PC-3 (cell line): Measurements from ENCODE around the gene CD274. TPM values are rescaled to one million over a fixed set of nuclear protein-coding genes. Genes with fewer than 3 reads are reported as not detected.

Source experiments
- ATAC-seq: fragments of 200-7000 bp; cut with Tn5 transposase; 2 replicates; pipeline ENCODE4 v1.9.1; 2020; ENCODE audit warnings: mild to moderate bottlenecking, moderate library complexity
- Bru-seq: library from RNA; stranded (reverse); fragments of 400-500 nt; gene quantifications from one replicate; lab custom pipeline; 2021; lab: Mats Ljungman, UMichigan
- BruChase-seq, 2 experiments: library from RNA; stranded (reverse); fragments of 400-500 nt; gene quantifications; one replicate each; lab custom pipeline; 2021; lab: Mats Ljungman, UMichigan
- BruUV-seq: library from RNA; stranded (reverse); fragments of 400-500 nt; replicated peaks from 2 replicates; lab custom pipeline; 2021; lab: Mats Ljungman, UMichigan
- CTCF ChIA-PET: fragments of 300-600 bp; sonication (Branson Sonifier 250); formaldehyde crosslinking; loops from one replicate; lab custom pipeline; 2022; ENCODE audit warnings: antibody characterized with exemption; lab: Charles Lee
- POLR2A ChIA-PET: fragments of 300-600 bp; sonication (Branson Sonifier 250); formaldehyde crosslinking; loops from one replicate; lab custom pipeline; 2022; ENCODE audit warnings: antibody characterized with exemption; ENCODE audit not compliant: unreplicated experiment; lab: Charles Lee
- DNase-seq: peaks from one replicate; pipeline ENCODE4 v3.0.0-alpha.2; 2015
- H2AFZ ChIP-seq: fragments of 300-600 bp; sonication (generic); 2 replicates; pipeline ENCODE4 v1.6.0; 2016; ENCODE audit warnings: antibody characterized with exemption, low read length
- H3F3A ChIP-seq: fragments of 300-600 bp; sonication (generic); one replicate; pipeline ENCODE4 v1.6.0; 2017; ENCODE audit warnings: antibody characterized with exemption, low read length, control low read depth, mild to moderate bottlenecking; ENCODE audit not compliant: unreplicated experiment
- H3K27ac ChIP-seq: fragments of 300-600 bp; sonication (generic); 2 replicates; pipeline ENCODE4 v1.5.1; 2016; ENCODE audit warnings: mild to moderate bottlenecking, low read length
- H3K27me3 ChIP-seq: fragments of 300-600 bp; sonication (generic); 2 replicates; pipeline ENCODE4 v1.6.1; 2016; ENCODE audit warnings: low read length, mixed read lengths
- H3K36me3 ChIP-seq: fragments of 300-600 bp; sonication (generic); 2 replicates; pipeline ENCODE4 v1.6.1; 2016; ENCODE audit warnings: low read depth, mixed run types, low read length, mixed read lengths
- H3K4me1 ChIP-seq: fragments of 300-600 bp; sonication (generic); 2 replicates; pipeline ENCODE4 v1.5.1; 2016; ENCODE audit warnings: low read length; ENCODE audit not compliant: insufficient read depth
- H3K4me2 ChIP-seq: fragments of 300-600 bp; sonication (generic); 2 replicates; pipeline ENCODE4 v1.6.0; 2016; ENCODE audit warnings: low read length
- H3K4me3 ChIP-seq: fragments of 300-600 bp; sonication (generic); 2 replicates; pipeline ENCODE4 v1.5.1; 2016; ENCODE audit warnings: mild to moderate bottlenecking, low read length, mixed read lengths
- H3K79me2 ChIP-seq: fragments of 300-600 bp; sonication (generic); 2 replicates; pipeline ENCODE4 v1.6.1; 2017; ENCODE audit warnings: low read length, mixed read lengths
- H3K9ac ChIP-seq: fragments of 300-600 bp; sonication (generic); 2 replicates; pipeline ENCODE4 v1.6.0; 2016; ENCODE audit warnings: mild to moderate bottlenecking, low read length
- H3K9me2 ChIP-seq: fragments of 300-600 bp; sonication (generic); replicated peaks from 2 replicates; pipeline ENCODE4 v1.6.1; 2016; ENCODE audit warnings: mixed run types, low read length, mixed read lengths
- H3K9me3 ChIP-seq: fragments of 300-600 bp; sonication (generic); 2 replicates; pipeline ENCODE4 v1.6.1; 2016; ENCODE audit warnings: low read length, mixed read lengths
- H4K20me1 ChIP-seq: fragments of 300-600 bp; sonication (generic); 2 replicates; pipeline ENCODE4 v1.6.1; 2016; ENCODE audit warnings: low read length, mixed read lengths
- CTCF ChIP-seq: fragments of 300-600 bp; sonication (generic); conservative IDR thresholded peaks from 2 replicates; pipeline ENCODE4 v1.5.1; 2017; ENCODE audit warnings: antibody characterized with exemption, low read depth, mild to moderate bottlenecking, low read length
- EZH2 ChIP-seq: fragments of 300-600 bp; sonication (generic); IDR thresholded peaks from one replicate; pipeline ENCODE4 v1.6.1; 2017; ENCODE audit warnings: antibody characterized with exemption, mild to moderate bottlenecking, low read length; ENCODE audit not compliant: unreplicated experiment
- EZH2phosphoT487 ChIP-seq: fragments of 300-600 bp; sonication (generic); IDR thresholded peaks from 2 replicates; pipeline ENCODE4 v1.6.1; 2018; ENCODE audit warnings: mild to moderate bottlenecking, antibody characterized with exemption, low read length, borderline replicate concordance
- intact Hi-C: fragments of 100-400 bp; cut with micrococcal nuclease; formaldehyde crosslinking; loops from 2 replicates; pipeline ENCODE4 v1.9.0; 2023
- long read RNA-seq: library from polyadenylated mRNA; unstranded; transcript quantifications from one replicate; pipeline ENCODE4 v2.0.0, GENCODE V29; 2021; ENCODE audit not compliant: unreplicated experiment
- total RNA-seq: library from RNA; depleted of rRNA; stranded (reverse); fragments of >200 nt; gene quantifications from 2 replicates; pipeline ENCODE4 v1.2.3, GENCODE V29; 2014; rRNA removed

Gene CD274
- total RNA-seq (3.8 and 5.1 TPM in 2 replicates), Bru-seq, nascent RNA (percentile 67 among the genes with signal in this experiment), BruChase-seq, experiment 1, labeled RNA remaining after a 6-hour chase (percentile 68 among the genes with signal in this experiment), BruChase-seq, experiment 2, labeled RNA remaining after a 2-hour chase (percentile 53 among the genes with signal in this experiment)
- long read RNA-seq, partial matches to known transcripts: 1 of 1 reads
- long read RNA-seq, other reads (novel, unspliced or antisense): 0 of 1 reads

GRCh38 chr9:5450359-5451091, at the start of gene CD274:
Gene CD274 (plus strand): TSS chr9:5450542. CDS start chr9:5456114, 5,572 bp downstream.
- ATAC-seq (peak; percentile 85), DNase-seq (peak; percentile 92)
- Histone ChIP-seq H3K4me1 (peaks cover 83% of the 10 kb centered on the region), H3K9ac (peak within 1 kb of the TSS; percentile 59), H2AFZ (peak within 1 kb of the TSS; percentile 68), H3F3A (no peaks in the 10 kb centered on the region), H3K9me3 (no peaks in the 10 kb centered on the region), H3K4me3 (peak within 1 kb of the TSS; percentile 79), H3K79me2 (peaks cover 50% of the 10 kb centered on the region), H3K27me3 (no peaks in the 10 kb centered on the region), H3K9me2 (no peaks in the 10 kb centered on the region), H4K20me1 (no peaks in the 10 kb centered on the region), H3K4me2 (peak within 1 kb of the TSS; percentile 91), H3K36me3 (no peaks in the 10 kb centered on the region), H3K27ac (peak within 1 kb of the TSS; percentile 71)
- TF ChIP-seq CTCF: peak; percentile 72
- no peak for TF ChIP-seq EZH2phosphoT487
- ChIA-PET CTCF (interaction anchor here (0.5 to 1.5 kb wide), 5 partner anchors 18 to 150 kb away, joined by 3 to 10 read pairs (median 3); no protein-coding TSS in a partner anchor), POLR2A (interaction anchor here (0.6 kb wide), 1 partner anchor 960 kb away, joined by 3 read pairs; the partner anchor contains the start of gene SLC1A1)
- intact Hi-C loops: loop anchor here (1.0 to 2.0 kb wide), 2 partner anchors 140 to 264 kb away; no protein-coding TSS in a partner anchor
- TSS peak; percentile 75 for BruUV-seq

DNA sequence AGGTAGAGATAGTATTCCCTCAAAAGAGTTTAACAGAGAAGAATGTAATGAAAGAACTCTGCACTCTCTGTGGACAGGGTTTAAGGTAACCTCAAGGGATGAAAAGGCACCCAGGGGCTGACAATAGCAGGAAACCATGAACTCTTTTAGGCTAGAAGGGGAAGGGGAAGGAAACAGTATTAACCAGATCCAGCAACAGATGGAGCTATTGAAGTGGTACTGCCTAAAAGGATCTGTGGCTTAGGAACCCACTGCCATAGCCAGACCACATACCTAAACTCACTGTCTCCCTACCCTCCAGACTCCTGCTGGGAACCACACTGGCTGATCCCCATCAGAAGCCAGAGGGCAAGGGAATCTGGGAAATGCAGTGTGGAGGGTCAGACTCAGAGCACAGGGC, 48.1 kb upstream of the CD274 start:
- DNase-seq: no peak
- H3K9me3 ChIP-seq: no peaks in the 10 kb centered on the region
- TF ChIP-seq EZH2 (no peak), EZH2phosphoT487 (no peak), CTCF (no peak)
- ChIA-PET POLR2A (no interaction called here), CTCF (no interaction called here)
- H3K79me2 ChIP-seq: no peaks in the 10 kb centered on the region
- no peaks in the 10 kb centered on the region for H4K20me1 ChIP-seq
- H3K9ac ChIP-seq: no peak overlapping the region
- H3K4me1 ChIP-seq: no peaks in the 10 kb centered on the region
- H3K27ac ChIP-seq: no peak overlapping the region
- H3K36me3 ChIP-seq: no peaks in the 10 kb centered on the region
- H3K27me3 ChIP-seq: no peaks in the 10 kb centered on the region
- H3K4me2 ChIP-seq: no peak overlapping the region
- no peak overlapping the region for H2AFZ ChIP-seq
- H3K4me3 ChIP-seq: no peak overlapping the region
- BruUV-seq: no TSS peak
- H3K9me2 ChIP-seq: no peaks in the 10 kb centered on the region
- ATAC-seq: no peak
- H3F3A ChIP-seq: no peaks in the 10 kb centered on the region
- intact Hi-C loops: no loop called here
